GM10847 (cell line): ENCODE measurements around the gene VPS26B.

ENCODE experiments used
- POLR2A ChIP-seq: IDR thresholded peaks from 2 replicates; pipeline ENCODE4 v1.6.1; 2011; ENCODE audit not compliant: insufficient read length; ENCODE audit errors: extremely low read depth

VPS26B gene

DNA sequence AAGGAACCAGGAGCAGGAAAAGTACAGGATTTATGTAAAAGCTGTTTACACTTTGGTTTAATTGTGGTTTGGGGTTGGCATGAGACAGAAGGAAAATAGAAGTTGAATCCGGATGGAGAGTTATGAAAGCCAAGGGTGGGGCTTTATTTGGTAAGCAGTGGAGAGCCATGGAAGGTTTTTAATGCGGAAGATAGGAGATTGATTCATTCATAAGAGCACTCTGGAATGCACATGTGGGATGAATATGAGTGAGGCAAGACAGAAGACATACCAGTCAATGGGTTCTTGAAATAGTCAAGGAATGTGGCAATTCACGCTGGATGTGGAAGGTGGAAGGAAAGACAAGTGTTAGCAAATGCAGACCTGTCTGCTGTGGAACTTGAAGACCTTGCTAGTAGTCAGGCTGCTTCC is 42.4 kb downstream of the VPS26B start:
- no peak for TF ChIP-seq POLR2A

DNA sequence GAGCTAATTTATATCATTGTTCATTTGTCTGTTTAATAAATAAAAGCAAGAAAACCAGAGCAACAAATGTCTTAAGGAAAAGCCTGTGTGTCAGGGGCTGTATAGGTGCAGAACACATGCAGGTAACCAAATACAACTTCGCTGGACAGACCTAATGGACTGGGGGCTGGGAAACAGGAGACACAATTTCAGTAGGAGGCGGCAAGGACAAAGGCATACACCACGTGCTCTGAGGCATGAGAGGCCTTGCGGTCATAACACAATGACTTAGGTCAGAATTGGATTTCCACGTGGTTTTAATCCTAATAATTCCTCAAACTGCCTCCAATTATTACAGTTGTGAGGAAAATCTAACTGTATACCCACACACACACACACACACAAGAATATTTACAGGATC is 43.0 kb downstream of the VPS26B start:
- TF ChIP-seq POLR2A = no peak

DNA sequence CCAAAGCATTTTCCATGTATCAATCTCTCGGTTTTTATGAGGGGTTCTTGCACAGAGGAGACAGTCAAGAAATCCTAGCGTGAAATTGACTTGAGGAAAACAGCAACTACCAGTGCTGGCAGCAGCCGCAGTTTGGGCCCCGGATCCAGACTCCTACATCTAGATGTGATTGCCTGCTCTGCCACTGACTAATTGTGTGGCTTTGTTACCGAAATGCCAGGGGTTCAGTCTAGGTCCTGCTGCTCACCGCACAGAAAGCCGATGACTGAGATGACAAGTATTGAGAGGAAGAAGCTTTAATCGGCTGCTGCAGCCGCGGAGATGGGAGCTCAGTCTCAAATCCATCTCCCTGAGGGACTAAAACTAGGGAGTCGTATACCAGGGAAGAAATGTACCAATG is 43.5 kb downstream of the VPS26B start:
- no peak for TF ChIP-seq POLR2A

DNA sequence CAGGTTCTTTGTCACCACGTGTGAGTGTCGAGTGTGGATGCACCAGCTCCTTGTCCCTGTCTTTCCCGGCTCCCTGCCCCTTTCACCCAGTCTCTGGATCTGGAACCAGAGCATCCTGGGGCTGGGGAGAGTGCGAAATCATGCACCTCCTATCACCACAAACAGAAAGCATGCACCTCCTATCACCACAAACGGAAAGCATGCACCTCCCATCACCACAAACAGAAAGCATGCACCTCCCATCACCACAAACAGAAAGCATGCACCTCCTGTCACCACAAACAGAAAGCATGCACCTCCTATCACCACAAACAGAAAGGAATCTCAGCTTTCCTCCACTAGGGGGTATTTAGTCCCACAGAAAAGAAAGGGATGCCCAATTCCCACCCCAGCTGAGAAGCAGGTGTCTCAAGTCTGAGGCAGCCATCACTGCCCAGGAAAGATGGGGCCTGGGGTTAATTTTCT is 45.8 kb downstream of the VPS26B start:
- no peak for TF ChIP-seq POLR2A

- TF ChIP-seq POLR2A = no peak
Measured at GRCh38 chr11:134271978-134272377, 47.5 kb downstream of the VPS26B start.

DNA sequence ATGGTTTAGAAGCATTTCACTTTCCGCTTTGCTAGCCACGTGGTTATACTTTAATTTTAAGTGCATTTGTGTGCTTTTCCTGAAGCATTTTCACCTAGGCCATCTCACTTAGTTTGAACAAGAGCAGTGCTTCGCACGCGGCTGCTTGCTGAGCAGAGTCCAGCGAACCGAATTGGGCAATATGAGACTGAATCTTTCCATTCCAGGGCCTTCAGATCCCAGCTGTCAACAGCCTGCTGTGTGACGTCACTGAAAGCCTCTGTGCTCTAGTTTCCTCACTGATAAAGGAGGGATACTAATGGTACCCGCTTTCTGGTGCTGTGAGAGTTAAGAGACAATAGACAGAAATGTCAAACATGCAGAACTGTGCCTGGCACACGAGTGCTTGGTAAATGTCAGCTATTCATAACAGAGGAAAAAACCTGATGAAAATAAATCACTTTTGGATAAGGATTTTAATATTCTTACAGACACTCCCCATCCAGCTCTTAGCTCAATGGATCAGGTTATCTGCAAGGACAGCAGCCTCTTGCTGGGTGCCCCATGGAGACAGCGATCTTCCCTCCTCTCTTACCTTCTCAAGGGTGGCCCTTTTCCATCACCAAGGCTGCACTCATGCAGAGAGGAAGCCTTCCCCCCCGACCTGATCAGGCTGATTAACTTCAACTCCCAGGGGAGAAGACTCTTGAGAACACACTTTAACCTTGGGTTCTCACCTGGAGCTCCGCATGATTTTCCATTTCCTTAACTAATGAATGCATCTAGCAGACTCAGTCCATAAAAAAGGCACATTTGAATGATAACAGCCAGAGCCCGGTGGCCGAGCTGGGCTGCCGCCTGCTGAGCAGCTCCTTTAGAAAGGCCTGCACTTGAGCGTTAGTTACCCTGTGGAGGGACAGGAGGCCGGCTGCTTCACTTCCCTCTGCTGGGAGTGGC is 48.2 kb downstream of the VPS26B start:
- TF ChIP-seq POLR2A = no peak

- no peak for TF ChIP-seq POLR2A
Measured at GRCh38 chr11:134273317-134273712, 48.8 kb downstream of the VPS26B start.

DNA sequence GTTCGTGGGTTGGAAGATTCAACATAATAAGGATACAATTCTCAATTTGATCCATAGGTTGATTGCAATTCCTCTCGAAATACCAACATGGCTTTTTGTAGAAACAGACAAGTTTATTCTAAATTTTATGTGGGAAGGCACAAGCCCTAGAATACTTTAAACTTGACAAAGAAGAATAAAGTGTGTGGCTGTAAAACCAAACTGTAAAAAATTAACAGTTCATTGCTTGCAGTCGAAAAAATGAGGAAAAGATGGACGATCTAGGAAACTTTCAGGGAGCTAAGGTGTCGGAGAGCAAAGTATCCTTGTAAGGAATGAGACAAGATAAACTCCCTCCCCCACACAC is 50.7 kb downstream of the VPS26B start:
- no peak for TF ChIP-seq POLR2A

GRCh38 chr11:134275534-134276395 is 51.3 kb downstream of the VPS26B start, which contains the start of gene GLB1L3:
Gene GLB1L3, plus strand, starts transcription at chr11:134276379. Its CDS starts 362 bp downstream, at chr11:134276741.
- TF ChIP-seq POLR2A = no peak

DNA sequence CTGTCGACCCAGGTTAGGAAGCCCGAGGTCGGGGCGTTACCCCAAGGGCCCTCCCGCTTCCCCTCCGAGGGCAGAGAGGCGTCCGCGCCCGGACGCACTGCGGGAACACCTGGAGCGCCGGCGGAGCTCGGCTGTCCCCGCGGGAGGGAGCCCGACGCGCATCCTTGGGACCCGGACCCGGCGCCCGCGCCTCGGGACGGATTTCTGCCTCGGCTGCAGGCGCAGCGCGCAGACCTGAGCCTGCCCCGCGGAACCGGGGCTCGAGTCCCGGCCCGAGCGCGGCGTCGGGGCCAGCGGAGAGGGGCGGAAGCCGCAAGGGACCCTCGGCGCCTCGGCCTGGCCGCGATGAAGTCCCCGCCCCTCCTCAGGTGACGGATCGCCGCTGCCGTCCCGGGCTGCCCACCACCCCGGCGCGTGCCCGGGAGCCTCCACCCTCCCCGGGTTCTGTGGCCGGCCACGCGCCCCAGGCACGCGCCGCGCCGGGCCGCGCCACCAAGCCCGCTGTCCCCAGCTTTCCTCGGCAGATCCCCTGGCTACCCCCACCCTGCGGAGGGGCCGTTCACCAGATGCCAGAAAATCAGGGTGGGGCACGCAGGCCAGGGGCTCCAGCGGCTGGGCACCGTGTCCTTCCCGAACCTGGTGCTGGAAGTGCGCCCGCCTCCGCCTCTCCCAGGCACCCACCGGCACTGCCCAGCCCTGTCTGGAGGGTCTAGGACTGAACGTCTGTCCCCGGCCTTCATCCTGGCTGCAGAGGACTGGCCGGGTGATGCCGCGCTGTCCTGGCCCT is 52.1 kb downstream of the VPS26B start:
- no peak for TF ChIP-seq POLR2A

- TF ChIP-seq POLR2A = no peak
Measured at GRCh38 chr11:134277183-134278001, 52.9 kb downstream of the VPS26B start.

GRCh38 chr11:134278356-134278755 is 53.9 kb downstream of the VPS26B start:
- TF ChIP-seq POLR2A = no peak

DNA sequence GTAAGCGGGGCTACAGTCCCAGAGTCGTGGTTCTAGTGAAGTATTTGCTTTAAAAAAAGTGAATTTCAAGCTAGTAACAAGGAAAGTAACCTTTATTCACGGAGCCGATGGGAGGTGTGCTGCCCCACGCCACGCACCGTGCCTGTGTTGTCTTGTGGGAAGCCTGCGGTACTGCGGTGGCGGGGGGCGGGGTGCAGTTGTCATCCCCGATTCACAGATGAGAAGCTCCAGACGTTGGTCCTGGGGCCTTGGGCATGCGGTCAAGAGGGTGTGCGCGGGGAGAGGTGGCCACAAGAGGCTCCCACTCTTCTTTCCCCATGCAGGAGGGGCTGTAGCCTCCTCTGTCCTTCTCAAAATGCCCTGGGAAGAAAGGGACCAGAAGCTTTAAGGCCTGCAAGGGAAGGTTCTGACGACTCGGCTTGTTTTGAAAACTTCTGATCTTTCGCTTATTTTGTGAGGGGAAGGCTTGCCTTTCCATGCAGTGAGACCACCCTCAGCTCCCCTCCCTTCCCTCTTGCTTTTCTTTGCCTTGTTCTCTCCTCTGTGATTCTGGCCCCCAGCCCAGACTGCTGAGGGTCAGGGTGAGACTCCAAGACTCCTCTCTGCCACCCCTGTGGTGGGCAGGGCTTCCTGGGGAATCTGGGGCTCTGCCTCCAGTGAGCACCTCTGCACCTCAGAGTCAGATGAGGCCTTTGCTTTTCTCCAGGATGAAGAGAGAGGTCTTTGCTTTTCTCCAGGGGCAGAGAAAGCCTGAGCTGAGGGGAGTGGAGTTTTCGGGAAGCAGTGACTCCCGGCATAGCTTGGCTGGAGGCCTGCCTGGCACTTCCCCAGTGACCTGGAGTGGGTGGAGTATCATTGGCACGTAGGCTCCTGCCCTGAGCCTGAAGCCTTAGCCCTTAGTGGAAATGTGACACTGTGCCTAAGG is 57.9 kb downstream of the VPS26B start:
- no peak for TF ChIP-seq POLR2A
